Brain pericyte (primary cell): Measurements from ENCODE around the gene FAM151A.
"Not testable (repeated sequence)": the region's sequence is repeated elsewhere in the genome, so short reads cannot be mapped to it uniquely, and the experiment has no call there.

Source experiments
- DNase-seq: peaks from one replicate; pipeline ENCODE4 v3.0.0-alpha.2; 2012; ENCODE audit warnings: low read depth, low spot score

FAM151A gene

GRCh38 chr1:54636461-54637446 is 13.4 kb upstream of the FAM151A start:
- not testable (repeated sequence) for DNase-seq

- not testable (repeated sequence) for DNase-seq
Measured at GRCh38 chr1:54635804-54636203, 12.5 kb upstream of the FAM151A start.

GRCh38 chr1:54627196-54627595 is 3.9 kb upstream of the FAM151A start:
- DNase-seq, result no peak

- no peak for DNase-seq
Measured at GRCh38 chr1:54624466-54625464, 1.4 kb upstream of the FAM151A start.

GRCh38 chr1:54619749-54620148 is 3.6 kb downstream of the FAM151A start:
- no peak for DNase-seq

GRCh38 chr1:54615531-54616279 is 7.6 kb downstream of the FAM151A start:
- no peak for DNase-seq

GRCh38 chr1:54614563-54614962 is 8.8 kb downstream of the FAM151A start:
- DNase-seq, result no peak

- DNase-seq, result no peak
Measured at GRCh38 chr1:54614024-54614423, 9.3 kb downstream of the FAM151A start.

- DNase-seq, result no peak
Measured at GRCh38 chr1:54611621-54612020, 11.7 kb downstream of the FAM151A start.

GRCh38 chr1:54610601-54611580 is 12.4 kb downstream of the FAM151A start:
- DNase-seq, result no peak

GRCh38 chr1:54610048-54610447 is 13.3 kb downstream of the FAM151A start:
- no peak for DNase-seq

- DNase-seq, result no peak
Measured at GRCh38 chr1:54609301-54609921, 13.9 kb downstream of the FAM151A start.

- DNase-seq, result no peak
Measured at GRCh38 chr1:54608566-54609230, 14.6 kb downstream of the FAM151A start.

GRCh38 chr1:54607821-54608565 is 15.3 kb downstream of the FAM151A start:
- no peak for DNase-seq

GRCh38 chr1:54606990-54607325 is 16.4 kb downstream of the FAM151A start:
- no peak for DNase-seq

- no peak for DNase-seq
Measured at GRCh38 chr1:54606096-54606989, 17.0 kb downstream of the FAM151A start.

- no peak for DNase-seq
Measured at GRCh38 chr1:54604572-54605370, 18.6 kb downstream of the FAM151A start.
